Karpas-422 (cell line): ENCODE results near the gene TUBB2B. TPM values are rescaled to one million over a fixed set of nuclear protein-coding genes. Genes with fewer than 3 reads are reported as not detected.
A peak's percentile ranks its signal among the peaks of the same experiment; 100 is the strongest.

Source experiments
- DNase-seq: peaks from one replicate; pipeline ENCODE4 v3.0.0-alpha.2; 2015
- H2AFZ ChIP-seq: fragments of 200-600 bp; sonication (generic); 2 replicates; pipeline ENCODE4 v1.6.1; 2014; ENCODE audit warnings: antibody characterized with exemption, low read length, mixed read lengths
- H3K27ac ChIP-seq: fragments of 200-600 bp; sonication (generic); 2 replicates; pipeline ENCODE4 v1.5.1; 2014; ENCODE audit warnings: mild to moderate bottlenecking, low read length, moderate library complexity
- H3K27me3 ChIP-seq: fragments of 200-600 bp; sonication (generic); 2 replicates; pipeline ENCODE4 v1.6.1; 2014; ENCODE audit warnings: low read length, mixed read lengths
- H3K36me3 ChIP-seq: fragments of 200-600 bp; sonication (generic); 2 replicates; pipeline ENCODE4 v1.6.1; 2014; ENCODE audit warnings: low read length, mixed read lengths; ENCODE audit not compliant: insufficient read depth
- H3K4me1 ChIP-seq: fragments of 200-600 bp; sonication (generic); 2 replicates; pipeline ENCODE4 v1.6.1; 2014; ENCODE audit warnings: mild to moderate bottlenecking, low read length, mixed read lengths
- H3K4me2 ChIP-seq: fragments of 200-600 bp; sonication (generic); 2 replicates; pipeline ENCODE4 v1.6.1; 2014; ENCODE audit warnings: low read length, low read depth, mild to moderate bottlenecking; ENCODE audit not compliant: poor library complexity, severe bottlenecking
- H3K4me3 ChIP-seq: fragments of 200-600 bp; sonication (generic); 2 replicates; pipeline ENCODE4 v1.5.1; 2014; ENCODE audit warnings: mild to moderate bottlenecking, antibody characterized with exemption, low read length, mixed read lengths
- H3K79me2 ChIP-seq: fragments of 200-600 bp; sonication (generic); 2 replicates; pipeline ENCODE4 v1.6.1; 2014; ENCODE audit warnings: mild to moderate bottlenecking, low read length, mixed read lengths
- H3K9ac ChIP-seq: fragments of 200-600 bp; sonication (generic); 2 replicates; pipeline ENCODE4 v1.6.0; 2014; ENCODE audit warnings: low read length
- H3K9me2 ChIP-seq: fragments of 200-600 bp; sonication (generic), shearing (Covaris generic); replicated peaks from 2 replicates; pipeline ENCODE4 v1.6.0; 2014; ENCODE audit warnings: mild to moderate bottlenecking, low read length, moderate library complexity; ENCODE audit not compliant: insufficient read depth
- H3K9me3 ChIP-seq: fragments of 300-700, 200-600 bp; sonication (generic); 2 replicates; pipeline ENCODE4 v1.6.1; 2014; ENCODE audit warnings: low read length, mixed read lengths
- H4K20me1 ChIP-seq: fragments of 200-600 bp; sonication (generic); 2 replicates; pipeline ENCODE4 v1.6.1; 2014; ENCODE audit warnings: mild to moderate bottlenecking, antibody characterized with exemption, low read length, low read depth; ENCODE audit not compliant: insufficient read depth
- total RNA-seq: library from RNA; depleted of rRNA; stranded (reverse); fragments of >200 nt; shearing (Covaris generic); gene quantifications from 2 replicates; pipeline ENCODE4 v1.2.3, GENCODE V29; 2014; ENCODE audit warnings: low replicate concordance

The TUBB2B gene
- total RNA-seq, 1 experiment from 2014 or later: 0.34 TPM

DNA sequence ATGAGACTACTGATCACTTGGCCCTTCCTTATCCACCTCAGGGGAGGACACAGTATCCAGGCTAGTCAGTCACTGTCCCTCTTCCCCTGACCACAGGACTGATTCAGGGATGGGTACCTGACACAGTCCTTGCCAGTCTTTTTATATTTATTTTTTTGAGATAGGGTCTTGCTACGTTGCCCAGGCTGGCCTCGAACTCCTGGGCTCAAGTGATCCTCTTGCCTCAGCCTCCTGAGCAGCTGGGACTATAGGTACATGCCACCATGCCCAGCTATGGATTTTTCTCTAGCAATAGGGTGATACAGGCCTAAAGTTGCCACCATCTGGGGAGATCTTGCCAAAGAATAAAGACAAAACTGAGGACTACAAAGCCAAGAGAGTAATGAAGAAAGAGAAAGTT, 10.2 kb downstream of the TUBB2B start:
- no peak for DNase-seq
- Histone ChIP-seq H2AFZ (no peak overlapping the region), H3K4me2 (no peak overlapping the region), H3K27me3 (no peaks in the 10 kb centered on the region), H3K9me3 (no peaks in the 10 kb centered on the region), H3K36me3 (no peaks in the 10 kb centered on the region), H3K9ac (no peak overlapping the region), H3K27ac (no peak overlapping the region), H3K4me1 (no peaks in the 10 kb centered on the region), H3K9me2 (no peaks in the 10 kb centered on the region), H3K79me2 (no peaks in the 10 kb centered on the region), H3K4me3 (no peak overlapping the region), H4K20me1 (no peaks in the 10 kb centered on the region)

DNA sequence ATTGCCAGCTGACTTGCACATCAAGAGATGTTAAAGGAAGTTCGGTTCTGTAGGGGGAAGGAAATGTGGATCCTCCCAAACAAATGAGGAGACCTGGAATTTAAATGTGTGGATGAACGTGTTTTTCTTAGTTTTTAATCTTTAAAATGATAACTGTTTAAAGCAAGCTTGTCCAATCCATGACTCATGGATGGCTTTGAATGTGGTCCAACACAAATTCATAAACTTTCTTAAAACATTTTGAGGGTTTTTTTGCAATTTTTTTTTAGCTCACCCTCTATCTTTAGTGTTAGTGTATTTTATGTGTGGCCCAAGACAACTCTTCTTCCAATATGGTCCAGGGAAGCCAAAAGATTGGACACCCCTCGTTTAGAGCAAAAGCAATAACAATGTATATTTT, 12.6 kb downstream of the TUBB2B start:
- H4K20me1 ChIP-seq: no peaks in the 10 kb centered on the region
- H2AFZ ChIP-seq: no peak overlapping the region
- H3K9me2 ChIP-seq: no peaks in the 10 kb centered on the region
- H3K9me3 ChIP-seq: no peaks in the 10 kb centered on the region
- H3K4me2 ChIP-seq: no peak overlapping the region
- no peak overlapping the region for H3K27ac ChIP-seq
- H3K79me2 ChIP-seq: no peaks in the 10 kb centered on the region
- DNase-seq: no peak
- H3K27me3 ChIP-seq: no peaks in the 10 kb centered on the region
- H3K4me3 ChIP-seq: no peak overlapping the region
- no peaks in the 10 kb centered on the region for H3K36me3 ChIP-seq
- H3K4me1 ChIP-seq: no peaks in the 10 kb centered on the region
- H3K9ac ChIP-seq: no peak overlapping the region

DNA sequence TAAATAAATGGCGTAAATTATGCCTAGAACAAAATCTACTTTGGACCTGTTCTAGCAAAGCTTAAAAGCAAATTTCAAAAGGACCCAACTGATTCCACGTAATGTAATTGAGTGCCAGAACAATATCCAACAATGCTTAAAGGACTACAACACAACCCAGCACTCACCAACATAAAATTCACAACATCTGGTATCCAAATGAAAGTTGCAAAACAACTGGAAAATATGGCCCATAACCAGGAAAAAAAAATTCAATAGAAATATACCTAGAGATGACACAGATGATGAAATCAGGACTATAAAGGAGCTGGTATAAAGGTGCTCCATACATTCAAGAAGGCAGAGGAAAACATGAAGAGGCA, 14.1 kb downstream of the TUBB2B start:
- Histone ChIP-seq H3K36me3 (no peaks in the 10 kb centered on the region), H3K4me2 (no peak overlapping the region), H3K4me1 (no peaks in the 10 kb centered on the region; the same call in 1 of the 2 replicates), H3K27ac (no peak overlapping the region), H4K20me1 (no peaks in the 10 kb centered on the region), H2AFZ (no peak overlapping the region), H3K27me3 (no peaks in the 10 kb centered on the region), H3K9me2 (no peaks in the 10 kb centered on the region), H3K79me2 (no peaks in the 10 kb centered on the region), H3K9me3 (no peaks in the 10 kb centered on the region), H3K4me3 (no peak overlapping the region), H3K9ac (no peak overlapping the region)
- no peak for DNase-seq

DNA sequence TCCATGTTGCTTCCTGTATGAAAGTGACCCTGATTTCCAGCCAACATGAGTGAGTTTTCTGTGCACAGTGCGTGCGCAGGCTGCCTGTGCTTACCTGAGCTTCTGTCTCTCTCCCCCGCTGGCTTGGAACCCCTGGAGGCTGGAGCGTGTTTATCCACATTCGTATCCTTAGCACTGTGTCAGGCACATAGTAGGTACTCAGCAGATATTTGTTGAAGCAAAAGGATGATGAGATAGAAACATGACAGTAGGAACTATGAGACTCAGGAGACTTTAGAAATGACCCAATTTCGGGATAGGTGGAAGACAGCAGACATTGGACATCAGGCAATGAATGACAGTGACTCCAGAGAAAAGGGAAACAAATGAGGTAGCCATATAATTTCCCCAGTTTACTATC, 15.2 kb downstream of the TUBB2B start:
- Histone ChIP-seq H3K27me3 (no peaks in the 10 kb centered on the region), H3K4me1 (no peaks in the 10 kb centered on the region; the same call in 1 of the 2 replicates), H3K9me2 (no peaks in the 10 kb centered on the region), H3K9me3 (no peaks in the 10 kb centered on the region), H3K4me2 (no peak overlapping the region), H3K9ac (no peak overlapping the region), H3K36me3 (no peaks in the 10 kb centered on the region), H2AFZ (no peak overlapping the region), H3K79me2 (no peaks in the 10 kb centered on the region), H3K27ac (no peak overlapping the region), H4K20me1 (no peaks in the 10 kb centered on the region), H3K4me3 (no peak overlapping the region)
- DNase-seq: no peak

DNA sequence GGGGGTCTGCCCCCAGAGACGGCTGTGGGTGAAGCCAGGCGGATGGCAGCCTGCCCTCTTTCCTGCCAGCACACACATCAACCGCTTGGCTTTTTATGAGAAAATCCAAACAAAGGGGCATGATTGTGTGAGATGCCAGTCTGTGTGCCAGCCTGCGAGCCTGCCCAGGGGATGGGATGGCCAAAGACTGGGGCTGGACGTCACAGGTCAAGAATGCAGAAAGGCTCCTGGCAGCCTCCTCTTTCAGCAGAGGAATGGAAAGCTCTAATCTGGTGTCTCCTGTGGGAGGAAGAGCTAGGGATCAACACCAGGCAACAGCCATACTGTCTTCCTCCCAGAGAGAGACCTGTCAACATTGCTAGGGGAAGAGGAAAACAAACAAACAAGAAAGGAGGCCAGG, 15.8 kb downstream of the TUBB2B start:
- Histone ChIP-seq H3K4me2 (no peak overlapping the region), H3K4me3 (no peak overlapping the region)

DNA sequence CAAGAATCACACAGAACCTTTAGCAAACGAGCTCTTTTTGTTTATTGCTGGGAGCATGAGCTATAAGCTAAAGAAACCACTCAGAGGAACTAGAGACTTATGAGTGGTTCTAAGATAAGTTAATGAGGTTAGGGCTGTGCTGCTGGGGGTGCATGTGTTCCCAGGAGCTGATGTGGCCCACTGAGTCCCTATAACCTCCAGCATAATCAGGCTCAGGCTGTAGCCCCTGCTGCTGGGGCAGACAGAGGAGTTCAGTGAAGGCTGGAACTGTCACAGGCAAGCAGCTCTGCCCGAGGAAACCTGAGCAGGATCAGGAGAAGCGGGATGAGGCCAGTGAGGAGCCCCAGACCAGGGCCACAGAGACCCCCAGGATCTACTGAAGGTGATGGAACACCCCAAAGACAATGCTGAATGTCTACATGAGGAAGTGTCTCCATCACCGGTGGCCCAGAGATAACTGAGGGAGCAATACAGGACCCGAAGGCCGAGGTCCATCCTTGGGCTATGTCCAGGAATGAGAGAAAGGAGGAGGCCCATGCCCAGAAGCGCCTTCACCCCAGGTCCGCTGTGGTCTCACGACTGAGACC, 17.3 kb downstream of the TUBB2B start:
- H3K27me3 ChIP-seq: no peaks in the 10 kb centered on the region

More for the DNA sequence above, 15.8 kb downstream of the TUBB2B start:
- H3K4me1 ChIP-seq: no peaks in the 10 kb centered on the region; the same call in 1 of the 2 replicates
- no peaks in the 10 kb centered on the region for H4K20me1 ChIP-seq
- no peaks in the 10 kb centered on the region for H3K9me3 ChIP-seq
- no peak overlapping the region for H3K9ac ChIP-seq
- H3K27me3 ChIP-seq: no peaks in the 10 kb centered on the region
- no peak overlapping the region for H2AFZ ChIP-seq
- no peaks in the 10 kb centered on the region for H3K36me3 ChIP-seq
- no peak for DNase-seq
- no peaks in the 10 kb centered on the region for H3K79me2 ChIP-seq
- no peak overlapping the region for H3K27ac ChIP-seq
- no peaks in the 10 kb centered on the region for H3K9me2 ChIP-seq

DNA sequence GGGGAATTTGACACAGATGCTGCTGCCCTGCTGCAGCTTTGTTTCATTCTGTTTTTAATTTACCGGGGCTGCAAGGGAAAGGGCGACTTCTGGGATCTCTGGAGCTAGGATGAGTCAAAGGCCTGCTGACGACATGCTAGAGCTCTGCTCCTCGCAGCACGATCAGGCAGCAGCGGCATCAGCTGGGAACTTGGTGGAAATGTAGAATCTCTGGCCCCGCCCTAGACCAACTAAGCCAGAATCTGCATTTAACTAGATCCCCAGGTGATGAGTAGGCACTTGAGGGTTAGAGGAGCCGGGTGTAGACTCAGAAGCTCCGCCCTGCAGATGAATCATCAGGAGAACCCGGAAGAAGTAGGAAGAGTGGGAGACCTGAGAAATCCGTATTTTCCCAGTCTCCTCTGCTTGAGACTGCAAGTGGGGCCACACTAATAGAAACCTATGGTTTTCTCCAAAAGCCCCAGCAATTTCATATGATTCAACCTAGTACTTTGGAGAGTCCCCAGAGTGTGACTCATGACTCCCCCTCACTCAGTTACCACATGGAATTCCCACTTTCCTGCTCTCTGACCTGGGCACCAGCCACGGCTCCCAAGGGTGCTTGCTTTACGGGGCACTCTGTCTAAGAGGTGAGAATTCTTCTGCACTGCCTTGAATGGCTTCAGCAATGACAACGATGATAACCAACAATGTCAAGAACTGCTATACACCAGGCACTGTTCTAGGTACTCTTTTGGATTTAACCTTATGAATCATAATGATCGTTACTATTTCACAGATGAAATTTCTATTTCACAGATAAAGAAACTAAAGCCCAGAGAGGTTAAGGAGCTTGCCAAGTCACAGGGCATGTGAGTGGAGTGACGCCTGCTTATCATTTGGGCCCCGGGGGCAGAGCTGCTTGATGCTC, 18.1 kb downstream of the TUBB2B start:
- Histone ChIP-seq H3K4me2 (no peak overlapping the region), H3K9me2 (no peaks in the 10 kb centered on the region), H3K9me3 (no peaks in the 10 kb centered on the region), H3K27me3 (no peaks in the 10 kb centered on the region), H3K4me1 (peaks cover 4% of the 10 kb centered on the region), H3K4me3 (no peak overlapping the region), H2AFZ (no peak overlapping the region; the same call in 1 of the 2 replicates), H3K9ac (no peak overlapping the region), H3K27ac (no peak overlapping the region), H3K36me3 (no peaks in the 10 kb centered on the region), H4K20me1 (no peaks in the 10 kb centered on the region), H3K79me2 (no peaks in the 10 kb centered on the region)
- peak; percentile 46 for DNase-seq

More for the DNA sequence above, 17.3 kb downstream of the TUBB2B start:
- H3K9me2 ChIP-seq: no peaks in the 10 kb centered on the region
- H3K9ac ChIP-seq: no peak overlapping the region
- no peaks in the 10 kb centered on the region for H3K9me3 ChIP-seq
- H2AFZ ChIP-seq: no peak overlapping the region
- H3K4me2 ChIP-seq: no peak overlapping the region
- H4K20me1 ChIP-seq: no peaks in the 10 kb centered on the region
- H3K4me3 ChIP-seq: no peak overlapping the region
- H3K27ac ChIP-seq: no peak overlapping the region
- no peaks in the 10 kb centered on the region for H3K36me3 ChIP-seq
- H3K4me1 ChIP-seq: no peaks in the 10 kb centered on the region; the same call in 1 of the 2 replicates
- no peak for DNase-seq
- no peaks in the 10 kb centered on the region for H3K79me2 ChIP-seq

DNA sequence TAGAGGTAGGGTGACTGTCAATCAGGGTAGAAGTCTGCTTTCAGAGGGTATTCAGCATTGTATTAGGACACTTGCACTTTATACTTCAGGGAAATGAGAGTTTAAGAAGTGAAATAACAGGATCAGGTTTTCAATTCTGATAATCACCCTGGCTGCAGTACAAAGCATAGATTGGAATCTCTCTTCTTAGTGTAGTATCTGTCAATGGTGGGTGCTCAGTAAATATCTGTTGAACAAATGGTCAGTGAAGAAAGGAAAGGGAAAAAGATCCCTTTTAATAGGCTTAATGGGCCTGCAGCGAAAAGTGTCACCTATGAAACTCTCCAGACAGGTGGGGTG, 18.7 kb downstream of the TUBB2B start:
- Histone ChIP-seq H3K4me1 (peaks cover 7% of the 10 kb centered on the region), H3K79me2 (no peaks in the 10 kb centered on the region), H3K27ac (no peak overlapping the region), H3K9ac (no peak overlapping the region), H3K4me2 (no peak overlapping the region), H3K9me3 (no peaks in the 10 kb centered on the region), H3K9me2 (no peaks in the 10 kb centered on the region), H2AFZ (no peak overlapping the region), H3K36me3 (no peaks in the 10 kb centered on the region), H4K20me1 (no peaks in the 10 kb centered on the region), H3K4me3 (no peak overlapping the region), H3K27me3 (no peaks in the 10 kb centered on the region)
- no peak for DNase-seq
